Esophagus muscularis mucosa (tissue), 3 donors: Measurements from ENCODE around the gene ERCC1.

Experiments used
- POLR2AphosphoS5 ChIP-seq, 2 donors: sonication (generic); formaldehyde crosslinking; IDR thresholded peaks; one replicate each; pipeline ENCODE4 v1.6.1; 2017; ENCODE audit warnings: antibody characterized with exemption in 2 of 2
- TF ChIP-seq, protein P1 (sequence below), 3 experiments: fragments of 200-600 bp in 2 of 3; fragments of 450-650 bp in 1 of 3; sonication (generic) in 2 of 3; IDR thresholded peaks; one replicate each; pipeline ENCODE4 v1.5.1; 2017 to 2019; ENCODE audit warnings: antibody characterized with exemption in 3 of 3, mild to moderate bottlenecking in 2 of 3, moderate library complexity in 1 of 3

DNA sequence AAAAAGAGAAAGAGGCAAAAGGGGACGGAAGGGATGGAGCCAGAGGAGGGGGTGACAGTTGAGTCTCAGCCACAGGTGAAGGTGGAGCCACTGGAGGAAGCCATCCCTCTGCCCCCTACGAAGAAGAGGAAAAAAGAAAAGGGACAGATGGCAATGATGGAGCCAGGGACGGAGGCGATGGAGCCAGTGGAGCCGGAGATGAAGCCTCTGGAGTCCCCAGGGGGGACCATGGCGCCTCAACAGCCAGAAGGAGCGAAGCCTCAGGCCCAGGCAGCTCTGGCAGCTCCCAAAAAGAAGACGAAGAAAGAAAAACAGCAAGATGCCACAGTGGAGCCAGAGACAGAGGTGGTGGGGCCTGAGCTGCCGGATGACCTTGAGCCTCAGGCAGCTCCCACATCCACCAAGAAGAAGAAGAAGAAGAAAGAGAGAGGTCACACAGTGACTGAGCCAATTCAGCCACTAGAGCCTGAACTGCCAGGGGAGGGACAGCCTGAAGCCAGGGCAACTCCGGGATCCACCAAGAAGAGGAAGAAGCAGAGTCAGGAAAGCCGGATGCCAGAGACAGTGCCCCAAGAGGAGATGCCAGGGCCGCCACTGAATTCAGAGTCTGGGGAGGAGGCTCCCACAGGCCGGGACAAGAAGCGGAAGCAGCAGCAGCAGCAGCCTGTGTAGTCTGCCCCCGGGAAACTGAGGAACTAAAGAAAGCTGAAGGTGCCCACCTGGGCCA, 14.7 kb downstream of the ERCC1 start:
- TF ChIP-seq, protein P1, sequence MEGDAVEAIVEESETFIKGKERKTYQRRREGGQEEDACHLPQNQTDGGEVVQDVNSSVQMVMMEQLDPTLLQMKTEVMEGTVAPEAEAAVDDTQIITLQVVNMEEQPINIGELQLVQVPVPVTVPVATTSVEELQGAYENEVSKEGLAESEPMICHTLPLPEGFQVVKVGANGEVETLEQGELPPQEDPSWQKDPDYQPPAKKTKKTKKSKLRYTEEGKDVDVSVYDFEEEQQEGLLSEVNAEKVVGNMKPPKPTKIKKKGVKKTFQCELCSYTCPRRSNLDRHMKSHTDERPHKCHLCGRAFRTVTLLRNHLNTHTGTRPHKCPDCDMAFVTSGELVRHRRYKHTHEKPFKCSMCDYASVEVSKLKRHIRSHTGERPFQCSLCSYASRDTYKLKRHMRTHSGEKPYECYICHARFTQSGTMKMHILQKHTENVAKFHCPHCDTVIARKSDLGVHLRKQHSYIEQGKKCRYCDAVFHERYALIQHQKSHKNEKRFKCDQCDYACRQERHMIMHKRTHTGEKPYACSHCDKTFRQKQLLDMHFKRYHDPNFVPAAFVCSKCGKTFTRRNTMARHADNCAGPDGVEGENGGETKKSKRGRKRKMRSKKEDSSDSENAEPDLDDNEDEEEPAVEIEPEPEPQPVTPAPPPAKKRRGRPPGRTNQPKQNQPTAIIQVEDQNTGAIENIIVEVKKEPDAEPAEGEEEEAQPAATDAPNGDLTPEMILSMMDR (IDR thresholded peaks at IDR 0.05) = no peak
- TF ChIP-seq POLR2AphosphoS5 (IDR thresholded peaks at IDR 0.05) = no peak
